SKM-1 treated with dmso at 0.1 percent for 144 hours (cell line): Measurements from ENCODE around the gene PAX8.

Source experiments
- DNase-seq: peaks from one replicate; lab custom pipeline; 2025; ENCODE audit not compliant: unreplicated experiment; lab: John Stamatoyannopoulos, UW

Gene PAX8

GRCh38 chr2:113224647-113225236 lies 54.0 kb downstream of the PAX8 start:
- DNase-seq: no peak

- no peak for DNase-seq
Observed at GRCh38 chr2:113223813-113224212, 54.9 kb downstream of the PAX8 start.

GRCh38 chr2:113221846-113222245 lies 56.9 kb downstream of the PAX8 start:
- no peak for DNase-seq

GRCh38 chr2:113220970-113221708 lies 57.6 kb downstream of the PAX8 start:
- no peak for DNase-seq

GRCh38 chr2:113219889-113220641 lies 58.7 kb downstream of the PAX8 start:
- DNase-seq: no peak

GRCh38 chr2:113219525-113219888 lies 59.2 kb downstream of the PAX8 start:
- no peak for DNase-seq

GRCh38 chr2:113219092-113219441 lies 59.7 kb downstream of the PAX8 start:
- DNase-seq: no peak

GRCh38 chr2:113218283-113219091 lies 60.2 kb downstream of the PAX8 start:
- DNase-seq: no peak

GRCh38 chr2:113217455-113218282 lies 61.1 kb downstream of the PAX8 start:
- peak; percentile 14 for DNase-seq

- no peak for DNase-seq
Observed at GRCh38 chr2:113216891-113217454, 61.7 kb downstream of the PAX8 start.

- no peak for DNase-seq
Observed at GRCh38 chr2:113216321-113216720, 62.4 kb downstream of the PAX8 start.

GRCh38 chr2:113215056-113215455 lies 63.7 kb downstream of the PAX8 start:
- DNase-seq: no peak

- DNase-seq: no peak
Observed at GRCh38 chr2:113214141-113214540, 64.6 kb downstream of the PAX8 start.

- no peak for DNase-seq
Observed at GRCh38 chr2:113213061-113213930, 65.4 kb downstream of the PAX8 start.

- DNase-seq: no peak
Observed at GRCh38 chr2:113212245-113213060, 66.3 kb downstream of the PAX8 start.

GRCh38 chr2:113211226-113212105 lies 67.3 kb downstream of the PAX8 start:
- DNase-seq: no peak

- DNase-seq: no peak
Observed at GRCh38 chr2:113209646-113210171, 69.0 kb downstream of the PAX8 start.
